ENCODE measurements around the gene CLDN19. TPM values are rescaled to one million over a fixed set of nuclear protein-coding genes. Genes with fewer than 3 reads are reported as not detected.
"Not testable (repeated sequence)": the region's sequence is repeated elsewhere in the genome, so short reads cannot be mapped to it uniquely, and the experiment has no call there.

The CLDN19 gene
- total RNA-seq, 1 donor from 2014 or later, result not detected

GRCh38 chr1:42721926-42722325 is 18.1 kb downstream of the CLDN19 start:
- Mint-ChIP-seq H3K27ac (ENCODE audit: unreplicated experiment) (no peak overlapping the region), H3K27me3 (ENCODE audit: low read depth) (no peaks in the 10 kb centered on the region), H3K36me3 (ENCODE audit: low read depth) (peaks cover 8% of the 10 kb centered on the region), H3K4me3 (ENCODE audit: unreplicated experiment) (no peak overlapping the region), H3K9me3 (ENCODE audit: low read depth) (peaks cover 3% of the 10 kb centered on the region), H3K4me1 (ENCODE audit: low read depth) (peaks cover 3% of the 10 kb centered on the region)
- no peak for DNase-seq (ENCODE audit: low spot score)
- TF ChIP-seq CTCF (IDR thresholded peaks at IDR 0.05), result no peak

- Mint-ChIP-seq H3K9me3 (ENCODE audit: low read depth) (peaks cover 3% of the 10 kb centered on the region), H3K27me3 (ENCODE audit: low read depth) (no peaks in the 10 kb centered on the region), H3K4me1 (ENCODE audit: low read depth) (peaks cover 3% of the 10 kb centered on the region), H3K4me3 (ENCODE audit: unreplicated experiment) (no peak overlapping the region), H3K27ac (ENCODE audit: unreplicated experiment) (no peak overlapping the region), H3K36me3 (ENCODE audit: low read depth) (peaks cover 12% of the 10 kb centered on the region)
- DNase-seq (ENCODE audit: low spot score), result no peak
- TF ChIP-seq CTCF (IDR thresholded peaks at IDR 0.05), result no peak
Observed at GRCh38 chr1:42720868-42721267, 19.2 kb downstream of the CLDN19 start.

GRCh38 chr1:42714441-42714840 is 25.6 kb downstream of the CLDN19 start:
- not testable (repeated sequence) for H3K27me3 Mint-ChIP-seq (ENCODE audit: low read depth); DNase-seq (ENCODE audit: low spot score); H3K4me1 Mint-ChIP-seq (ENCODE audit: low read depth); H3K27ac Mint-ChIP-seq (ENCODE audit: unreplicated experiment); H3K4me3 Mint-ChIP-seq (ENCODE audit: unreplicated experiment)
- H3K9me3 Mint-ChIP-seq (ENCODE audit: low read depth), result peaks cover 14% of the 10 kb centered on the region
- peaks cover 42% of the 10 kb centered on the region for H3K36me3 Mint-ChIP-seq (ENCODE audit: low read depth)

GRCh38 chr1:42713293-42713692 is 26.7 kb downstream of the CLDN19 start:
- no peaks in the 10 kb centered on the region for H3K27me3 Mint-ChIP-seq (ENCODE audit: low read depth)
- peaks cover 14% of the 10 kb centered on the region for H3K9me3 Mint-ChIP-seq (ENCODE audit: low read depth)
- no peak overlapping the region for H3K4me3 Mint-ChIP-seq (ENCODE audit: unreplicated experiment)
- no peak for DNase-seq (ENCODE audit: low spot score)
- peaks cover 45% of the 10 kb centered on the region for H3K36me3 Mint-ChIP-seq (ENCODE audit: low read depth)
- no peak overlapping the region for H3K27ac Mint-ChIP-seq (ENCODE audit: unreplicated experiment)
- TF ChIP-seq CTCF (IDR thresholded peaks at IDR 0.05), result no peak
- no peaks in the 10 kb centered on the region for H3K4me1 Mint-ChIP-seq (ENCODE audit: low read depth)

GRCh38 chr1:42712808-42713207 is 27.2 kb downstream of the CLDN19 start:
- not testable (repeated sequence) for H3K4me3 Mint-ChIP-seq (ENCODE audit: unreplicated experiment); H3K4me1 Mint-ChIP-seq (ENCODE audit: low read depth); H3K27me3 Mint-ChIP-seq (ENCODE audit: low read depth); DNase-seq (ENCODE audit: low spot score); H3K27ac Mint-ChIP-seq (ENCODE audit: unreplicated experiment)
- peaks cover 14% of the 10 kb centered on the region for H3K9me3 Mint-ChIP-seq (ENCODE audit: low read depth)
- H3K36me3 Mint-ChIP-seq (ENCODE audit: low read depth), result peaks cover 50% of the 10 kb centered on the region

GRCh38 chr1:42703888-42704464 is 36.1 kb downstream of the CLDN19 start:
- H3K27ac Mint-ChIP-seq (ENCODE audit: unreplicated experiment), result no peak overlapping the region

More at GRCh38 chr1:42703888-42704464, 36.1 kb downstream of the CLDN19 start:
- Mint-ChIP-seq H3K4me1 (ENCODE audit: low read depth) (no peaks in the 10 kb centered on the region), H3K4me3 (ENCODE audit: unreplicated experiment) (no peak overlapping the region), H3K27me3 (ENCODE audit: low read depth) (no peaks in the 10 kb centered on the region), H3K36me3 (ENCODE audit: low read depth) (peaks cover 57% of the 10 kb centered on the region), H3K9me3 (ENCODE audit: low read depth) (no peaks in the 10 kb centered on the region)
- no peak for DNase-seq (ENCODE audit: low spot score)
- TF ChIP-seq CTCF (IDR thresholded peaks at IDR 0.05), result no peak

Data from chondrocyte (in vitro differentiated cells).